SK-N-DZ (cell line): ENCODE results near the gene YWHAG.
"Not testable (repeated sequence)": the region's sequence is repeated elsewhere in the genome, so short reads cannot be mapped to it uniquely, and the experiment has no call there.

Experiments used
- DNase-seq: peaks from one replicate; pipeline ENCODE4 v3.0.0-alpha.2; 2015; ENCODE audit warnings: low spot score

Gene YWHAG

GRCh38 chr7:76349313-76349885 is 9.4 kb downstream of the YWHAG start:
- no peak for DNase-seq

GRCh38 chr7:76347710-76348109 is 11.1 kb downstream of the YWHAG start:
- DNase-seq = no peak

GRCh38 chr7:76346778-76347177 is 12.0 kb downstream of the YWHAG start:
- no peak for DNase-seq

GRCh38 chr7:76346097-76346496 is 12.7 kb downstream of the YWHAG start:
- no peak for DNase-seq

- no peak for DNase-seq
Measured at GRCh38 chr7:76343931-76344321, 14.9 kb downstream of the YWHAG start.

GRCh38 chr7:76343294-76343930 is 15.4 kb downstream of the YWHAG start:
- DNase-seq = no peak

- DNase-seq = no peak
Measured at GRCh38 chr7:76342222-76342621, 16.6 kb downstream of the YWHAG start.

- DNase-seq = no peak
Measured at GRCh38 chr7:76340617-76341131, 18.1 kb downstream of the YWHAG start.

GRCh38 chr7:76338298-76339084 is 20.3 kb downstream of the YWHAG start:
- no peak for DNase-seq

- no peak for DNase-seq
Measured at GRCh38 chr7:76337147-76337546, 21.6 kb downstream of the YWHAG start.

GRCh38 chr7:76336094-76336493 is 22.7 kb downstream of the YWHAG start:
- DNase-seq = no peak

- DNase-seq = not testable (repeated sequence)
Measured at GRCh38 chr7:76335417-76335816, 23.4 kb downstream of the YWHAG start.

GRCh38 chr7:76334320-76334967 is 24.3 kb downstream of the YWHAG start:
- no peak for DNase-seq

- DNase-seq = no peak
Measured at GRCh38 chr7:76333511-76334101, 25.2 kb downstream of the YWHAG start.

- no peak for DNase-seq
Measured at GRCh38 chr7:76332078-76332477, 26.7 kb downstream of the YWHAG start.

GRCh38 chr7:76330673-76331072 is 28.1 kb downstream of the YWHAG start:
- DNase-seq = no peak

- DNase-seq = no peak
Measured at GRCh38 chr7:76330261-76330660, 28.5 kb downstream of the YWHAG start.

GRCh38 chr7:76329479-76329878 is 29.3 kb downstream of the YWHAG start:
- no peak for DNase-seq

- no peak for DNase-seq
Measured at GRCh38 chr7:76328389-76328788, 30.4 kb downstream of the YWHAG start.

- DNase-seq = no peak
Measured at GRCh38 chr7:76327610-76328009, 31.2 kb downstream of the YWHAG start.

- DNase-seq = no peak
Measured at GRCh38 chr7:76326646-76327233, 32.1 kb downstream of the YWHAG start.
